Activated T-helper 2 cell treated with anti-CD3 and anti-CD28 coated beads, Interferon-gamma antibody, Interleukin-2, Interleukin-4, amounts not matched to agents 10 μg/mL and 5 μg/mL and 100 μg/mL, durations not matched to agents 14 hours and 24 hours and 36 hours (primary cell): Measurements from ENCODE around the gene PKD2. TPM values are rescaled to one million over a fixed set of nuclear protein-coding genes. Genes with fewer than 3 reads are reported as not detected.
"Not testable (repeated sequence)": the region's sequence is repeated elsewhere in the genome, so short reads cannot be mapped to it uniquely, and the experiment has no call there.

Experiments used
- DNase-seq: peaks from one replicate; pipeline ENCODE4 v3.0.0; 2021; ENCODE audit warnings: low spot score
- H3K27ac Mint-ChIP-seq: one replicate; pipeline ENCODE4 v1.8.0; 2021; ENCODE audit warnings: mixed read lengths
- H3K27me3 Mint-ChIP-seq: one replicate; pipeline ENCODE4 v1.8.0; 2021; ENCODE audit warnings: low read depth, mixed read lengths
- H3K36me3 Mint-ChIP-seq: one replicate; pipeline ENCODE4 v1.8.0; 2021; ENCODE audit warnings: low read depth, mixed read lengths
- H3K4me1 Mint-ChIP-seq: one replicate; pipeline ENCODE4 v1.8.0; 2021; ENCODE audit warnings: low read depth, mixed read lengths
- H3K4me3 Mint-ChIP-seq: one replicate; pipeline ENCODE4 v1.8.0; 2021; ENCODE audit warnings: low read depth, mild to moderate bottlenecking, moderate library complexity, mixed read lengths
- H3K9me3 Mint-ChIP-seq: one replicate; pipeline ENCODE4 v1.8.0; 2021; ENCODE audit warnings: mixed read lengths
- intact Hi-C: fragments of 100-400 bp; cut with micrococcal nuclease; formaldehyde crosslinking; loops from one replicate; pipeline ENCODE4 v1.15.1; 2023
- total RNA-seq: library from RNA; stranded (reverse); gene quantifications from 2 replicates; pipeline ENCODE4 v1.2.3, GENCODE V29; 2022

PKD2 gene
- total RNA-seq, 1 donor from 2014 or later = 13.6 TPM

DNA sequence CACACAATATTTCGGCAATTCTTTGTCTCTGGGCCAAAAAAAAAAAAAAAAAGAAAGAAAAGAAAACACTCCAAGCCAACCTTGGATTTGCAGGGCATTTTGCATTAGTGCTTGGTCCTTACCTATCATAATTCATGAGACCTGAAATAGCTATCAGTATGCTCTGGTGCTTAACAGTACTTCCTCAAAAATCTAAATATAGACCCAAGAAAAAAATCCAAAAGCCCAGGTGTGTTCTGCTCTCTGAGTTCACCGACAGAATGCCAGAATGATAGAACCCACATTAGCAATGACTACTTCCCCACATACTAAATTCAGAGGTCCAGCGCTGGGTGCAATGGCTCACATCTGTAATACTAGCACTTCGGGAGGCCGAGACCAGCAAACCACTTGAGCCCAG lies 108.2 kb downstream of the PKD2 start:
- intact Hi-C loops = no loop called here
- Mint-ChIP-seq H3K36me3 (peaks cover 4% of the 10 kb centered on the region), H3K27me3 (no peaks in the 10 kb centered on the region), H3K4me3 (no peak overlapping the region), H3K27ac (no peak overlapping the region), H3K4me1 (no peaks in the 10 kb centered on the region), H3K9me3 (peaks cover 24% of the 10 kb centered on the region)
- DNase-seq = no peak

DNA sequence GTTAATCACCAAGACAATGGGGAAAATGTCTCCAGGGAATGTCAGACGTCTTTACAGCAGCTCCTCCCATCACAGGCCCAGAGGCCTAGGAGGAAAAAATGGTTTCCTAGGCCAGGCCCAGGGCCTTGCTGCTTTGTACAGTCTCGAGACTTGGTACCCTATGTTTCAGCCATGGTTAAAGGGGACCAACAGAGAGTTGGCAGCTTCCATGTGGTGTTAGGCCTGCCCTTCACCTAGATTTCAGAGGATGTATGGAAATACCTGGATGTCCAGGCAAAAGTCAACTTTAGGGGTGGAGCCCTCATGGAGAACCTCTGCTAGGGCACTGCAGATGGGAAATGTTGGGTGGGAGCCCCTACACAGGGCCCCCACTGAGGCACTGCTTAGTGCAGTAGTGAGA lies 112.5 kb downstream of the PKD2 start:
- intact Hi-C loops = no loop called here

DNA sequence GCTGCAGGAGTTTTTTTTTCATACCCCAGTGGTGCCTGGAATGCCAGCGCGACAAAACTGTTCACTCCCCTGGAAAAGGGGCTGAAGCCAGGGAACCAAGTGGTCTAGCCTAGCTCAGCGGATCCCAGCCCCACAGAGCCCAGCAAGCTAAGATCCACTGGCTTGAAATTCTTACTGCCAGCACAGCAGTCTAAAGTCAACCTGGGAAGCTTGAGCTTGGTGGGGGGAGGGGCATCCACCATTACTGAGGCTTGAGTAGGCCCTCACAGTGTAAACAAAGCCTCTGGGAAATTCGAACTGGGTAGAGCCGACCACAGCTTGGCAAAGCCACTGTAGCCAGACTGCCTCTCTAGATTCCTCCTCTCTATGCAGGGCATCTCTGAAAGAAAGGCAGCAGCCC lies 114.8 kb downstream of the PKD2 start:
- H3K4me1 Mint-ChIP-seq, DNase-seq, H3K27ac Mint-ChIP-seq, H3K27me3 Mint-ChIP-seq, H3K4me3 Mint-ChIP-seq, H3K36me3 Mint-ChIP-seq, intact Hi-C loops: not testable (repeated sequence)
- peaks cover 43% of the 10 kb centered on the region for H3K9me3 Mint-ChIP-seq

More for the DNA sequence above, 112.5 kb downstream of the PKD2 start:
- Mint-ChIP-seq H3K9me3 (peaks cover 36% of the 10 kb centered on the region), H3K27me3 (no peaks in the 10 kb centered on the region), H3K4me3 (no peak overlapping the region), H3K4me1 (no peaks in the 10 kb centered on the region), H3K27ac (no peak overlapping the region), H3K36me3 (peaks cover 4% of the 10 kb centered on the region)
- DNase-seq = no peak

Other genes with a start within 250 kb of the PKD2 start
- gene IBSP, start 208.1 kb upstream of the PKD2 start, total RNA-seq = not detected in 2 replicates
- gene MEPE, start 174.7 kb upstream of the PKD2 start, total RNA-seq = not detected in 2 replicates
- 0.43 and 0.67 TPM in 2 replicates for gene SPP1, start 31.9 kb upstream of the PKD2 start, total RNA-seq
- 0.48 and 0.89 TPM in 2 replicates for gene ABCG2, start 151.0 kb downstream of the PKD2 start, total RNA-seq